Measurements from ENCODE around the gene SSH3. TPM values are rescaled to one million over a fixed set of nuclear protein-coding genes. Genes with fewer than 3 reads are reported as not detected.

SSH3 gene
- total RNA-seq, 1 donor from 2014 or later, result 20.1 TPM

DNA sequence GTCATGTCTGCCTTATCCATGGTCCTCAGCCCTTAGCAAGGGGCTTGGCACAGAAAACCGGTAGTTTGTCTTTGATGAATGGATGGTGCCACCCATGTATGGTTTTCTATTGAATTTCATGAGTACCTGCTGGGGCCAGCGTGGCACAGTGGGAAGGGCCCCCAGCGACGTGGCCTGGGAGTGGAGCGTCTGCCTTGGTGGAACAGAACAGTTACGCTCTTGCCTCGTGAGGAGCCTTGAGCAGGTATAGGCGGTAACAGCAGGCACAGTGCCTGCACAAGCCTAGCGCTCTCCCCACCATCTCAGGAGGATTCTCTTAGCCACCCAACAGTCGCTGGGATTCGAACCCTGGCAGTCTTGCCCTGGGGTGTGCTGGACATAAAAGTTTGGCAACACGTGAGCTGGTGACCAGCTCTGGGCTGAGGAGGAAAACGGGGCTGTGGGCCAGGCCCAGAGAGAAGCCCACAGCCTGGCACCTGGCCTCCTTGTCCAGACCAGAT lies 3.0 kb upstream of the SSH3 start:
- Histone ChIP-seq H3K4me1 (ENCODE audit: insufficient read depth, low read length) (peaks cover 10% of the 10 kb centered on the region), H2AFZ (ENCODE audit: low read depth, low read length) (no peak overlapping the region), H3K36me3 (ENCODE audit: insufficient read depth, low read length) (peaks cover 10% of the 10 kb centered on the region), H4K20me1 (ENCODE audit: insufficient read depth, low read length) (peaks cover 33% of the 10 kb centered on the region), H3K79me2 (ENCODE audit: insufficient read depth, low read length) (peaks cover 18% of the 10 kb centered on the region), H3K27me3 (ENCODE audit: insufficient read depth, low read length) (no peaks in the 10 kb centered on the region), H3K9me3 (ENCODE audit: insufficient read depth, low read depth, low read length) (peaks cover 3% of the 10 kb centered on the region), H3K4me2 (ENCODE audit: low read length) (no peak overlapping the region), H3K9ac (ENCODE audit: low read length) (no peak overlapping the region), H3K27ac (ENCODE audit: low read depth, low read length) (no peak overlapping the region), H3K4me3 (ENCODE audit: insufficient read depth, low read depth, low read length) (no peak overlapping the region)
- no peak overlapping the region for H3K4me3 Mint-ChIP-seq (ENCODE audit: unreplicated experiment)
- peaks cover 5% of the 10 kb centered on the region for H3K4me1 Mint-ChIP-seq (ENCODE audit: low read depth, unreplicated experiment)
- DNase-seq (ENCODE audit: low read depth) (no peak), FAIRE-seq (no peak)
- H3K36me3 Mint-ChIP-seq (ENCODE audit: low read depth, unreplicated experiment), result peaks cover 25% of the 10 kb centered on the region
- H3K9me3 Mint-ChIP-seq (ENCODE audit: unreplicated experiment), result peaks cover 5% of the 10 kb centered on the region
- H3K27ac Mint-ChIP-seq (ENCODE audit: unreplicated experiment), result no peak overlapping the region
- TF ChIP-seq, protein P1, sequence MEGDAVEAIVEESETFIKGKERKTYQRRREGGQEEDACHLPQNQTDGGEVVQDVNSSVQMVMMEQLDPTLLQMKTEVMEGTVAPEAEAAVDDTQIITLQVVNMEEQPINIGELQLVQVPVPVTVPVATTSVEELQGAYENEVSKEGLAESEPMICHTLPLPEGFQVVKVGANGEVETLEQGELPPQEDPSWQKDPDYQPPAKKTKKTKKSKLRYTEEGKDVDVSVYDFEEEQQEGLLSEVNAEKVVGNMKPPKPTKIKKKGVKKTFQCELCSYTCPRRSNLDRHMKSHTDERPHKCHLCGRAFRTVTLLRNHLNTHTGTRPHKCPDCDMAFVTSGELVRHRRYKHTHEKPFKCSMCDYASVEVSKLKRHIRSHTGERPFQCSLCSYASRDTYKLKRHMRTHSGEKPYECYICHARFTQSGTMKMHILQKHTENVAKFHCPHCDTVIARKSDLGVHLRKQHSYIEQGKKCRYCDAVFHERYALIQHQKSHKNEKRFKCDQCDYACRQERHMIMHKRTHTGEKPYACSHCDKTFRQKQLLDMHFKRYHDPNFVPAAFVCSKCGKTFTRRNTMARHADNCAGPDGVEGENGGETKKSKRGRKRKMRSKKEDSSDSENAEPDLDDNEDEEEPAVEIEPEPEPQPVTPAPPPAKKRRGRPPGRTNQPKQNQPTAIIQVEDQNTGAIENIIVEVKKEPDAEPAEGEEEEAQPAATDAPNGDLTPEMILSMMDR (IDR thresholded peaks at IDR 0.05; ENCODE audit: insufficient read depth, low read depth, low read length), result no peak
- TF ChIP-seq EZH2 (IDR thresholded peaks at IDR 0.05; ENCODE audit: insufficient read depth, low read length), result no peak
- H3K27me3 Mint-ChIP-seq (ENCODE audit: low read depth, unreplicated experiment), result peaks cover 2% of the 10 kb centered on the region

DNA sequence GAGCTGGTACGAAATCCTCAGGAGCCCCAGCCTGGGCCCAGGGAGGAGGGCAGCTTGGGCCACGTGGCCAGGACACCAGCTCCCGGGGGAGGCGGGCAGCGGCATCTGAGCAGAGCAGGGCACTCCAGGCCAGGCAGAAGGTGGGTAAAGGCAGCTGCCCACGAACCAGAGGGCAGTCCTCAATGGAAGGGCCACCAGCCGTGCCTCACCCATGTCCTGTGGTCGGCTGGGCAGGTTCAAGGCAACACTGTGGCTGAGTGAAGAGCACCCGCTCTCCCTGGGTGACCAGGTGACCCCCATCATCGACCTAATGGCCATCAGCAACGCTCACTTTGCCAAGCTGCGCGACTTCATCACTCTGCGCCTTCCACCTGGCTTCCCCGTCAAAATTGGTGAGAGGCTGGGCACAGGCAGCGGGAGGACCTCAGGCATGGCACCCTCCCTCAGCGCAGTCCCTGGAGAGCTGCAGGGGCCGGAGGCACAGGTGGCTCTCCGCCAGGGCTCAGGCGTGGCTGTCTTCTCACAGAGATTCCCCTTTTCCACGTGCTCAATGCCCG lies 2.5 kb upstream of the SSH3 start:
- Histone ChIP-seq H3K9ac (ENCODE audit: low read length) (no peak overlapping the region), H3K27ac (ENCODE audit: low read depth, low read length) (no peak overlapping the region), H3K27me3 (ENCODE audit: insufficient read depth, low read length) (no peaks in the 10 kb centered on the region), H3K4me1 (ENCODE audit: insufficient read depth, low read length) (peaks cover 10% of the 10 kb centered on the region), H3K4me2 (ENCODE audit: low read length) (no peak overlapping the region), H3K4me3 (ENCODE audit: insufficient read depth, low read depth, low read length) (no peak overlapping the region), H3K79me2 (ENCODE audit: insufficient read depth, low read length) (peaks cover 13% of the 10 kb centered on the region), H3K36me3 (ENCODE audit: insufficient read depth, low read length) (peaks cover 7% of the 10 kb centered on the region), H4K20me1 (ENCODE audit: insufficient read depth, low read length) (peaks cover 33% of the 10 kb centered on the region), H2AFZ (ENCODE audit: low read depth, low read length) (no peak overlapping the region), H3K9me3 (ENCODE audit: insufficient read depth, low read depth, low read length) (no peaks in the 10 kb centered on the region)
- Mint-ChIP-seq H3K27ac (ENCODE audit: unreplicated experiment) (no peak overlapping the region), H3K36me3 (ENCODE audit: low read depth, unreplicated experiment) (peaks cover 21% of the 10 kb centered on the region), H3K27me3 (ENCODE audit: low read depth, unreplicated experiment) (peaks cover 2% of the 10 kb centered on the region), H3K4me3 (ENCODE audit: unreplicated experiment) (no peak overlapping the region), H3K4me1 (ENCODE audit: low read depth, unreplicated experiment) (peaks cover 5% of the 10 kb centered on the region), H3K9me3 (ENCODE audit: unreplicated experiment) (peaks cover 3% of the 10 kb centered on the region)
- FAIRE-seq, result no peak
- TF ChIP-seq EZH2 (IDR thresholded peaks at IDR 0.05; ENCODE audit: insufficient read depth, low read length), result no peak
- TF ChIP-seq, protein P1 (IDR thresholded peaks at IDR 0.05; ENCODE audit: insufficient read depth, low read depth, low read length), result no peak
- DNase-seq (ENCODE audit: low read depth), result no peak

DNA sequence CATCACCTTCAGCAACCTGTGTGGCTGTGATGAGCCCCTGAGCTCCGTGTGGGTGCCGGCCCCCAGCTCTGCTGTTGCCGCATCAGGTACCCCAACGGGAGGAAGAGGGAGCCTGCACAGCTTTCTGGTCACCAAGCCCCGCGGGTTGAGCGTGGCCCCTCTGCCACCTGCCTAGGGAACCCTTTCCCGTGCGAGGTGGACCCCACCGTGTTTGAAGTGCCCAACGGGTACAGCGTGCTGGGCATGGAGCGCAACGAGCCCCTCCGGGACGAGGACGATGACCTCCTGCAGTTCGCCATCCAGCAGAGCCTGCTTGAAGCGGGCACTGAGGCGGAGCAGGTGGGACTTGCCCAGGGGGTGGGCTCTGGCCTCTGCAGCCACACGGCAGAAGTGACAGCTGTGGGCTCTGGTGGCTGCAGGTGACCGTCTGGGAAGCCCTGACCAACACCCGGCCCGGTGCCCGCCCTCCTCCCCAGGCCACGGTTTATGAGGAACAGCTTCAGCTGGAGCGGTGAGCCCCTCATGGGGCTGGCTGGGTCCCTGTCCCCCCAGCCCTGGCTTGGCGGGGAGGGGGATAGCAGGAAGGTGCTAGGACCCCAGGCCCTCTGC lies 1.9 kb upstream of the SSH3 start:
- H3K27me3 Mint-ChIP-seq (ENCODE audit: low read depth, unreplicated experiment), result peaks cover 2% of the 10 kb centered on the region
- H3K27ac ChIP-seq (ENCODE audit: low read depth, low read length), result no peak overlapping the region

More for the DNA sequence above, 1.9 kb upstream of the SSH3 start:
- Histone ChIP-seq H3K9ac (ENCODE audit: low read length) (no peak overlapping the region), H3K27me3 (ENCODE audit: insufficient read depth, low read length) (no peaks in the 10 kb centered on the region), H4K20me1 (ENCODE audit: insufficient read depth, low read length) (peaks cover 33% of the 10 kb centered on the region), H3K4me3 (ENCODE audit: insufficient read depth, low read depth, low read length) (no peak overlapping the region), H3K4me2 (ENCODE audit: low read length) (no peak overlapping the region), H2AFZ (ENCODE audit: low read depth, low read length) (no peak overlapping the region), H3K9me3 (ENCODE audit: insufficient read depth, low read depth, low read length) (no peaks in the 10 kb centered on the region), H3K36me3 (ENCODE audit: insufficient read depth, low read length) (peaks cover 2% of the 10 kb centered on the region), H3K79me2 (ENCODE audit: insufficient read depth, low read length) (peaks cover 7% of the 10 kb centered on the region), H3K4me1 (ENCODE audit: insufficient read depth, low read length) (peaks cover 10% of the 10 kb centered on the region)
- TF ChIP-seq, protein P1 (IDR thresholded peaks at IDR 0.05; ENCODE audit: insufficient read depth, low read depth, low read length), result no peak
- no peak for TF ChIP-seq EZH2 (IDR thresholded peaks at IDR 0.05; ENCODE audit: insufficient read depth, low read length)
- Mint-ChIP-seq H3K4me1 (ENCODE audit: low read depth, unreplicated experiment) (peaks cover 5% of the 10 kb centered on the region), H3K9me3 (ENCODE audit: unreplicated experiment) (no peaks in the 10 kb centered on the region), H3K27ac (ENCODE audit: unreplicated experiment) (no peak overlapping the region), H3K4me3 (ENCODE audit: unreplicated experiment) (no peak overlapping the region), H3K36me3 (ENCODE audit: low read depth, unreplicated experiment) (peaks cover 17% of the 10 kb centered on the region)
- no peak for DNase-seq (ENCODE audit: low read depth)
- no peak for FAIRE-seq
